Sigmoid colon (tissue), 7 donors: ENCODE results near the gene KCTD1. TPM values are rescaled to one million over a fixed set of nuclear protein-coding genes. Genes with fewer than 3 reads are reported as not detected.

Experiments
- DNase-seq: peaks from one replicate; pipeline ENCODE4 v3.0.0-alpha.2; 2019
- H3K27ac ChIP-seq, 4 donors: fragments of 200-600 bp; sonication (generic); one replicate each; pipeline ENCODE4 v1.5.1; 2016 to 2019; ENCODE audit warnings: mild to moderate bottlenecking in 1 of 4
- H3K27me3 ChIP-seq, 3 donors: fragments of 200-600 bp; sonication (generic); one replicate each; pipeline ENCODE4 v1.5.1; 2019; ENCODE audit warnings: mild to moderate bottlenecking in 1 of 3
- H3K36me3 ChIP-seq, 4 donors: fragments of 200-600 bp; sonication (generic); one replicate each; pipeline ENCODE4 v1.5.1; 2016 to 2019
- H3K4me1 ChIP-seq, 4 donors: fragments of 200-600 bp; sonication (generic); one replicate each; pipeline ENCODE4 v1.5.1; 2017 to 2019
- H3K4me3 ChIP-seq, 4 donors: fragments of 200-600 bp; sonication (generic); one replicate each; pipeline ENCODE4 v1.5.1; 2017 to 2019; ENCODE audit warnings: mild to moderate bottlenecking in 2 of 4, moderate library complexity in 1 of 4
- H3K9me3 ChIP-seq, 4 donors: fragments of 200-600 bp in 3 of 4; sonication (generic) in 3 of 4; one replicate each; pipeline versions ENCODE4 v1.5.1 to v1.6.1; 2013 to 2019
- CTCF ChIP-seq, 4 experiments: fragments of 450-650 bp in 3 of 4; fragments of 200-600 bp in 1 of 4; IDR thresholded peaks; one replicate each; pipeline ENCODE4 v1.5.1; 2016 to 2019; ENCODE audit warnings: antibody characterized with exemption in 4 of 4, mild to moderate bottlenecking in 3 of 4, moderate library complexity in 2 of 4
- EP300 ChIP-seq, 4 donors: sonication (generic); formaldehyde crosslinking; IDR thresholded peaks; one replicate each; pipeline ENCODE4 v1.6.1; 2017; ENCODE audit warnings: antibody characterized with exemption in 4 of 4
- POLR2A ChIP-seq, 2 donors: fragments of 450-650 bp; IDR thresholded peaks; one replicate each; pipeline ENCODE4 v1.6.1; 2016; ENCODE audit warnings: antibody characterized with exemption in 2 of 2, mild to moderate bottlenecking in 2 of 2, moderate library complexity in 2 of 2
- POLR2AphosphoS5 ChIP-seq, 4 donors: sonication (generic); formaldehyde crosslinking; IDR thresholded peaks; one replicate each; pipeline ENCODE4 v1.6.1; 2017; ENCODE audit warnings: antibody characterized with exemption in 4 of 4
- WGBS, 2 donors: extraction: QIAGEN DNeasy Blood & Tissue Kit; methylation state at CpG; one replicate each; pipeline ENCODE4 v1.1.7; 2013; 5-methylcytosine and 5-hydroxymethylcytosine counted together
- intact Hi-C: fragments of 100-400 bp; cut with DNase I; formaldehyde crosslinking; loops from one replicate; pipeline ENCODE4 v1.15.1; 2023
- polyA plus RNA-seq, 3 donors: library from polyadenylated mRNA; stranded (reverse); fragments of 200-250 nt; gene quantifications; one replicate each; pipeline ENCODE4 v1.2.3, GENCODE V29; 2013
- total RNA-seq, 4 donors: library from RNA; depleted of rRNA; stranded (reverse); fragments of >200 nt; gene quantifications; one replicate each; pipeline ENCODE4 v1.1.0, GENCODE V29; 2016
- donor health status: healthy with polysubstance abuse.
- donor health status: Bipolar disorder and iron deficiency.
- donor health status: healthy.

KCTD1 gene
- total and polyA plus RNA-seq, 7 donors, result 3.4 to 22.4 (median 10.9) TPM

GRCh38 chr18:26464128-26465011 lies 84.0 kb downstream of the KCTD1 start:
- DNase-seq, result no peak
- no peak overlapping the region for H3K27ac ChIP-seq
- H3K4me1 ChIP-seq, result no peaks in the 10 kb centered on the region
- H3K27me3 ChIP-seq, result no peaks in the 10 kb centered on the region
- no peak for TF ChIP-seq POLR2AphosphoS5 (IDR thresholded peaks at IDR 0.05)
- no peak for TF ChIP-seq EP300 (IDR thresholded peaks at IDR 0.05)
- no peak for TF ChIP-seq CTCF (IDR thresholded peaks at IDR 0.05)
- TF ChIP-seq POLR2A (IDR thresholded peaks at IDR 0.05), result no peak
- 87 to 88% methylated on average over 11 of the region's 11 CpGs for WGBS, 2 donors
- H3K36me3 ChIP-seq, result peaks cover 0 to 7% (median 0%) of the 10 kb centered on the region in 4 donors
- no peaks in the 10 kb centered on the region for H3K9me3 ChIP-seq
- intact Hi-C loops, result no loop called here
- H3K4me3 ChIP-seq, result no peak overlapping the region

GRCh38 chr18:26462355-26462754 lies 86.0 kb downstream of the KCTD1 start:
- Histone ChIP-seq H3K4me3 (no peak overlapping the region), H3K27me3 (no peaks in the 10 kb centered on the region), H3K36me3 (peaks cover 0 to 11% (median 0%) of the 10 kb centered on the region in 4 donors), H3K9me3 (no peaks in the 10 kb centered on the region), H3K4me1 (no peaks in the 10 kb centered on the region), H3K27ac (no peak overlapping the region)
- TF ChIP-seq EP300 (IDR thresholded peaks at IDR 0.05) (no peak), CTCF (IDR thresholded peaks at IDR 0.05) (no peak), POLR2AphosphoS5 (IDR thresholded peaks at IDR 0.05) (no peak), POLR2A (IDR thresholded peaks at IDR 0.05) (no peak)
- intact Hi-C loops, result no loop called here
- no peak for DNase-seq
- WGBS, 2 donors, result 93 to 95% methylated on average over 4 of the region's 4 CpGs

GRCh38 chr18:26461405-26461804 lies 86.9 kb downstream of the KCTD1 start:
- Histone ChIP-seq H3K9me3 (no peaks in the 10 kb centered on the region), H3K4me1 (no peaks in the 10 kb centered on the region), H3K27ac (no peak overlapping the region), H3K4me3 (no peak overlapping the region), H3K27me3 (no peaks in the 10 kb centered on the region), H3K36me3 (peaks cover 0 to 11% (median 0%) of the 10 kb centered on the region in 4 donors)
- no peak for DNase-seq
- no peak for TF ChIP-seq POLR2A (IDR thresholded peaks at IDR 0.05)
- no peak for TF ChIP-seq POLR2AphosphoS5 (IDR thresholded peaks at IDR 0.05)
- 75 to 91% methylated on average over 3 of the region's 3 CpGs for WGBS, 2 donors
- intact Hi-C loops, result no loop called here

GRCh38 chr18:26460449-26461091 lies 87.8 kb downstream of the KCTD1 start:
- 37 to 57% methylated on average over 4 of the region's 4 CpGs for WGBS, 2 donors
- Histone ChIP-seq H3K4me1 (no peaks in the 10 kb centered on the region), H3K4me3 (no peak overlapping the region), H3K27ac (no peak overlapping the region), H3K9me3 (no peaks in the 10 kb centered on the region), H3K36me3 (peaks cover 0 to 11% (median 1%) of the 10 kb centered on the region in 4 donors), H3K27me3 (no peaks in the 10 kb centered on the region)
- intact Hi-C loops, result no loop called here
- no peak for DNase-seq
- TF ChIP-seq CTCF (IDR thresholded peaks at IDR 0.05) (no peak), POLR2A (IDR thresholded peaks at IDR 0.05) (no peak), POLR2AphosphoS5 (IDR thresholded peaks at IDR 0.05) (no peak), EP300 (IDR thresholded peaks at IDR 0.05) (no peak)

GRCh38 chr18:26459884-26460283 lies 88.5 kb downstream of the KCTD1 start:
- Histone ChIP-seq H3K9me3 (no peaks in the 10 kb centered on the region), H3K27ac (no peak overlapping the region), H3K4me1 (no peaks in the 10 kb centered on the region), H3K27me3 (no peaks in the 10 kb centered on the region), H3K4me3 (no peak overlapping the region), H3K36me3 (peaks cover 0 to 11% (median 2%) of the 10 kb centered on the region in 4 donors)
- DNase-seq, result no peak
- TF ChIP-seq POLR2A (IDR thresholded peaks at IDR 0.05), result no peak
- no peak for TF ChIP-seq CTCF (IDR thresholded peaks at IDR 0.05)
- no peak for TF ChIP-seq POLR2AphosphoS5 (IDR thresholded peaks at IDR 0.05)
- TF ChIP-seq EP300 (IDR thresholded peaks at IDR 0.05), result no peak
- 97% methylated on average over 3 of the region's 3 CpGs for WGBS, 2 donors
- intact Hi-C loops, result no loop called here
